Measurements from ENCODE around the gene TRIM22.

- TF ChIP-seq RAD21 (conservative IDR thresholded peaks at IDR 0.05) (no peak), TAF1 (IDR thresholded peaks at IDR 0.05; ENCODE audit: low read depth) (no peak), CTCF (IDR thresholded peaks at IDR 0.05; ENCODE audit: poor library complexity, severe bottlenecking) (no peak), MXI1 (conservative IDR thresholded peaks at IDR 0.05; ENCODE audit: poor library complexity, severe bottlenecking) (no peak)
These were observed 46.8 kb downstream of the TRIM22 start, which contains the start of gene OR56B1 for GRCh38 chr11:5736396-5736795.
